ENCODE measurements around the gene TMEM59.

GRCh38 chr1:53992085-53992874, 60.7 kb downstream of the TMEM59 start:
- TF ChIP-seq POLR2A (IDR thresholded peaks at IDR 0.05; ENCODE audit: low read length), result no peak
- no peak for TF ChIP-seq GATA1 (IDR thresholded peaks at IDR 0.05; ENCODE audit: low read depth, low read length)

Measured in erythroblast (primary cell).